DND-41 (cell line): ENCODE measurements around the gene MAPK1IP1L.
A peak's percentile ranks its signal among the peaks of the same experiment; 100 is the strongest.

Source experiments
- ATAC-seq: fragments of 200-7000 bp; cut with Tn5 transposase; 3 replicates; pipeline ENCODE4 v1.9.1; 2021; ENCODE audit warnings: low read depth; ENCODE audit not compliant: insufficient read depth
- DNase-seq: peaks from one replicate; pipeline ENCODE4 v3.0.0-alpha.2; 2020
- H2AFZ ChIP-seq: 2 replicates; pipeline ENCODE4 v1.6.0; 2012; ENCODE audit warnings: low read depth, low read length
- H3K27ac ChIP-seq: 2 replicates; pipeline ENCODE4 v1.5.1; 2012; ENCODE audit warnings: low read length, inconsistent platforms
- H3K27me3 ChIP-seq: fragments of 200-600 bp; sonication (generic); 2 replicates; pipeline ENCODE4 v1.6.0; 2012; ENCODE audit warnings: low read length, mild to moderate bottlenecking, inconsistent platforms; ENCODE audit not compliant: insufficient read depth, poor library complexity
- H3K36me3 ChIP-seq: 2 replicates; pipeline ENCODE4 v1.5.1; 2012; ENCODE audit warnings: low read length, inconsistent platforms; ENCODE audit not compliant: insufficient read depth
- H3K4me1 ChIP-seq: 2 replicates; pipeline ENCODE4 v1.5.1; 2012; ENCODE audit warnings: mild to moderate bottlenecking, low read length; ENCODE audit not compliant: insufficient read depth
- H3K4me2 ChIP-seq: 2 replicates; pipeline ENCODE4 v1.6.0; 2012; ENCODE audit warnings: mild to moderate bottlenecking, moderate library complexity, low read length, inconsistent platforms; ENCODE audit not compliant: insufficient read depth
- H3K4me3 ChIP-seq, 2 experiments: fragments of 200-600 bp in 1 of 2; shearing (Covaris generic) in 1 of 2; 2 replicates each; pipeline ENCODE4 v1.5.1; 2012 to 2016; ENCODE audit warnings: inconsistent platforms in 2 of 2, low read length in 2 of 2, mild to moderate bottlenecking in 2 of 2, low read depth in 1 of 2, moderate library complexity in 1 of 2
- H3K79me2 ChIP-seq: 2 replicates; pipeline ENCODE4 v1.6.0; 2012; ENCODE audit warnings: low read length, inconsistent platforms; ENCODE audit not compliant: insufficient read depth
- H3K9ac ChIP-seq: 2 replicates; pipeline ENCODE4 v1.6.0; 2012; ENCODE audit warnings: low read depth, mild to moderate bottlenecking, inconsistent platforms, low read length, moderate library complexity
- H3K9me3 ChIP-seq: 2 replicates; pipeline ENCODE4 v1.5.1; 2012; ENCODE audit warnings: low read length, moderate library complexity, mild to moderate bottlenecking, inconsistent platforms; ENCODE audit not compliant: insufficient read depth, severe bottlenecking
- H4K20me1 ChIP-seq: 2 replicates; pipeline ENCODE4 v1.6.0; 2012; ENCODE audit warnings: low read length; ENCODE audit not compliant: insufficient read depth
- CTCF ChIP-seq: IDR thresholded peaks from 2 replicates; pipeline ENCODE4 v1.5.1; 2012; ENCODE audit warnings: borderline replicate concordance, low read length, moderate library complexity, mild to moderate bottlenecking; ENCODE audit not compliant: poor library complexity, severe bottlenecking; ENCODE audit errors: extremely low read depth
- EZH2 ChIP-seq: IDR thresholded peaks from 3 replicates; pipeline ENCODE4 v1.6.1; 2012; ENCODE audit warnings: borderline replicate concordance, low read depth, mild to moderate bottlenecking, moderate library complexity, low read length, inconsistent platforms; ENCODE audit not compliant: severe bottlenecking

The MAPK1IP1L gene

GRCh38 chr14:55102141-55102621 is 50.7 kb downstream of the MAPK1IP1L start:
- Histone ChIP-seq H3K79me2 (no peaks in the 10 kb centered on the region), H4K20me1 (no peaks in the 10 kb centered on the region), H3K4me3 (no peak overlapping the region), H2AFZ (no peak overlapping the region), H3K9ac (no peak overlapping the region), H3K4me1 (no peaks in the 10 kb centered on the region), H3K9me3 (no peaks in the 10 kb centered on the region), H3K4me2 (no peak overlapping the region), H3K36me3 (no peaks in the 10 kb centered on the region), H3K27ac (no peak overlapping the region), H3K27me3 (no peaks in the 10 kb centered on the region)
- ATAC-seq (peak; percentile 67; the same call in 2 of the 3 replicates), DNase-seq (no peak)
- TF ChIP-seq EZH2 (no peak), CTCF (no peak)

- Histone ChIP-seq H3K4me1 (no peaks in the 10 kb centered on the region), H3K79me2 (no peaks in the 10 kb centered on the region), H3K4me3 (no peak overlapping the region), H3K9me3 (no peaks in the 10 kb centered on the region), H3K36me3 (no peaks in the 10 kb centered on the region), H2AFZ (no peak overlapping the region), H3K27me3 (no peaks in the 10 kb centered on the region), H3K27ac (no peak overlapping the region), H3K4me2 (no peak overlapping the region), H4K20me1 (no peaks in the 10 kb centered on the region), H3K9ac (no peak overlapping the region)
- DNase-seq (no peak), ATAC-seq (peak; percentile 44; the same call in 1 of the 3 replicates)
- no peak for TF ChIP-seq CTCF
- no peak for TF ChIP-seq EZH2
Observed at GRCh38 chr14:55103005-55103640, 51.7 kb downstream of the MAPK1IP1L start.

GRCh38 chr14:55103971-55104954 is 52.8 kb downstream of the MAPK1IP1L start:
- TF ChIP-seq CTCF (no peak), EZH2 (no peak)
- Histone ChIP-seq H3K27ac (no peak overlapping the region), H3K4me2 (no peak overlapping the region), H3K36me3 (no peaks in the 10 kb centered on the region), H4K20me1 (no peaks in the 10 kb centered on the region), H3K4me3 (no peak overlapping the region), H3K9ac (no peak overlapping the region), H3K27me3 (no peaks in the 10 kb centered on the region), H3K4me1 (no peaks in the 10 kb centered on the region), H3K9me3 (no peaks in the 10 kb centered on the region), H3K79me2 (no peaks in the 10 kb centered on the region), H2AFZ (no peak overlapping the region)
- ATAC-seq (no peak), DNase-seq (no peak)
